ENCODE data around the gene TPRG1L.

DNA sequence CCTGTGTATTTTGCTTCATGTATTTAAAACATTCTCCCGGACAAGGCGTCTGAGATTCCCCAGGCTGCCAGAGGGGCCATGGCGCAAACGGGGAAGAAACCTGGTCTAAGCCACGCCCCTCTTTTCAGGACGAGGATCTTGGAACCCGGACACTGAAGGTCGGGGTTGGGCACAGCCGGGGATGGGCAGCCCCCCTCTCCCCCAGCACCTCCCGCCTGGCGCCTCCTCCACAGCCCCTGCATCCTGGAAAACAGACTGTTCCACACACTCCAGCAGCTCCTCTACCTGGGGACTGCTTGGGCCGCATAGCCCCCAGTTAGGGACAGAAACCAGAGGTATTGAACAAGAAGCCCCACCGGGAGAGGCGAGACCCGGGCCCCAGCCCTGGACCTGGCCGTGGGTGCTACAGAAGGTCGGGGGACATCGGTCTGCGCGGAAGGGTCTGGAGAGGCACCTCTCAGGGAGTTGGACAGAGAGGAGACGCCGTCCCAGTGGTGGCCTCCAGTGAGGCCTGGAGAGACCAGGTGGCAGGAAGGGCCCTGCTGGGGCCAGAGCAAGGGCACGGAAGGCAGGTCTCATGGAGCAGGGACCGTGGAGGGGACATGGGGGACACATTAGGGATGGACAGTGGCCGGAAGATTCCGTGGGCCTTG, 32.9 kb downstream of the TPRG1L start:
- TF ChIP-seq, protein P1, sequence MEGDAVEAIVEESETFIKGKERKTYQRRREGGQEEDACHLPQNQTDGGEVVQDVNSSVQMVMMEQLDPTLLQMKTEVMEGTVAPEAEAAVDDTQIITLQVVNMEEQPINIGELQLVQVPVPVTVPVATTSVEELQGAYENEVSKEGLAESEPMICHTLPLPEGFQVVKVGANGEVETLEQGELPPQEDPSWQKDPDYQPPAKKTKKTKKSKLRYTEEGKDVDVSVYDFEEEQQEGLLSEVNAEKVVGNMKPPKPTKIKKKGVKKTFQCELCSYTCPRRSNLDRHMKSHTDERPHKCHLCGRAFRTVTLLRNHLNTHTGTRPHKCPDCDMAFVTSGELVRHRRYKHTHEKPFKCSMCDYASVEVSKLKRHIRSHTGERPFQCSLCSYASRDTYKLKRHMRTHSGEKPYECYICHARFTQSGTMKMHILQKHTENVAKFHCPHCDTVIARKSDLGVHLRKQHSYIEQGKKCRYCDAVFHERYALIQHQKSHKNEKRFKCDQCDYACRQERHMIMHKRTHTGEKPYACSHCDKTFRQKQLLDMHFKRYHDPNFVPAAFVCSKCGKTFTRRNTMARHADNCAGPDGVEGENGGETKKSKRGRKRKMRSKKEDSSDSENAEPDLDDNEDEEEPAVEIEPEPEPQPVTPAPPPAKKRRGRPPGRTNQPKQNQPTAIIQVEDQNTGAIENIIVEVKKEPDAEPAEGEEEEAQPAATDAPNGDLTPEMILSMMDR (IDR thresholded peaks at IDR 0.05; ENCODE audit: insufficient read depth, low read depth, low read length), result no peak
- no peak for TF ChIP-seq EZH2 (IDR thresholded peaks at IDR 0.05; ENCODE audit: insufficient read depth, low read length)
